ENCODE measurements around the gene CMC2.

Gene CMC2

GRCh38 chr16:81006813-81007695, at the start of gene CMC2, which contains the start of gene CENPN:
TSS of gene CMC2 (minus strand) at chr16:81006885. CDS start at chr16:80997394, 9,491 bp downstream.
TSS of gene CENPN (plus strand) at chr16:81007214. CDS start at chr16:81011940, 4,726 bp downstream.
- Histone ChIP-seq H3K36me3 (no peaks in the 10 kb centered on the region), H3K27ac (peak within 1 kb of the TSS; percentile 100)
- TF ChIP-seq CTCF (IDR thresholded peaks at IDR 0.05; ENCODE audit: low read depth, low read length), result no peak

GRCh38 chr16:81053761-81054160, 47.1 kb upstream of the CMC2 start:
- Histone ChIP-seq H3K9me3 (ENCODE audit: severe bottlenecking) (no peaks in the 10 kb centered on the region), H3K4me3 (ENCODE audit: low read depth, low read length) (no peak overlapping the region), H3K27me3 (ENCODE audit: insufficient read depth, low read depth, severe bottlenecking) (no peaks in the 10 kb centered on the region), H3K27ac (no peak overlapping the region), H3K36me3 (no peaks in the 10 kb centered on the region)
- no peak for DNase-seq
- no peak for TF ChIP-seq CTCF (IDR thresholded peaks at IDR 0.05; ENCODE audit: low read depth, low read length)

More at GRCh38 chr16:81006813-81007695, at the start of gene CMC2, which contains the start of gene CENPN:
- H3K9me3 ChIP-seq (ENCODE audit: severe bottlenecking), result no peaks in the 10 kb centered on the region
- DNase-seq, result peak; percentile 92
- H3K27me3 ChIP-seq (ENCODE audit: insufficient read depth, low read depth, severe bottlenecking), result no peaks in the 10 kb centered on the region
- H3K4me3 ChIP-seq (ENCODE audit: low read depth, low read length), result peak within 1 kb of the TSS; percentile 83

GRCh38 chr16:81042821-81043220, 36.1 kb upstream of the CMC2 start:
- Histone ChIP-seq H3K27ac (no peak overlapping the region), H3K4me3 (ENCODE audit: low read depth, low read length) (no peak overlapping the region), H3K9me3 (ENCODE audit: severe bottlenecking) (no peaks in the 10 kb centered on the region), H3K36me3 (no peaks in the 10 kb centered on the region), H3K27me3 (ENCODE audit: insufficient read depth, low read depth, severe bottlenecking) (no peaks in the 10 kb centered on the region)
- TF ChIP-seq CTCF (IDR thresholded peaks at IDR 0.05; ENCODE audit: low read depth, low read length), result no peak
- DNase-seq, result no peak

- Histone ChIP-seq H3K27me3 (ENCODE audit: insufficient read depth, low read depth, severe bottlenecking) (no peaks in the 10 kb centered on the region), H3K36me3 (no peaks in the 10 kb centered on the region), H3K27ac (no peak overlapping the region), H3K4me3 (ENCODE audit: low read depth, low read length) (no peak overlapping the region), H3K9me3 (ENCODE audit: severe bottlenecking) (no peaks in the 10 kb centered on the region)
- TF ChIP-seq CTCF (IDR thresholded peaks at IDR 0.05; ENCODE audit: low read depth, low read length), result no peak
- no peak for DNase-seq
Measured at GRCh38 chr16:81041696-81042095, 35.0 kb upstream of the CMC2 start.

DNA sequence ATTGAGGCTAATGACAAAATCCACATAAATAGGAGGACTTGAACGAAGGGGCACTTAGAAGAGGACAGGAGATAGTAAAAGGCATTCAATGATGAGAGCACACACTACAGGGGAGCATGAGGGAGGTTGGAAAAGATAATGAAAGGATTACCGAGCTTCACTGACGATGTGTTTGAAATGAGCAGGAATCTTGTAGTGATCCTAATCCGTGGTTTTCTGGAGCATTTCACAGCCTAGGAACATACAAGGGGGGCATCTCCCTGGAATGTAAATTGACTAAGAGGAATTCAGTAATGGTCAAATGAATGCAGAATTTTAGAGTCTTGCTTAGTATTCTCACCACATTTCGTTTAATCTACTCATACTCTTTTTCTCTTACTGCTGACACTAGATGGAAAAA, 34.2 kb upstream of the CMC2 start:
- TF ChIP-seq CTCF (IDR thresholded peaks at IDR 0.05; ENCODE audit: low read depth, low read length), result no peak
- H3K27me3 ChIP-seq (ENCODE audit: insufficient read depth, low read depth, severe bottlenecking), result no peaks in the 10 kb centered on the region
- H3K4me3 ChIP-seq (ENCODE audit: low read depth, low read length), result no peak overlapping the region
- H3K36me3 ChIP-seq, result no peaks in the 10 kb centered on the region
- H3K27ac ChIP-seq, result no peak overlapping the region
- DNase-seq, result no peak
- H3K9me3 ChIP-seq (ENCODE audit: severe bottlenecking), result no peaks in the 10 kb centered on the region

Measured in WERI-Rb-1 (cell line).